ENCODE measurements around the gene ALOX5AP.

DNA sequence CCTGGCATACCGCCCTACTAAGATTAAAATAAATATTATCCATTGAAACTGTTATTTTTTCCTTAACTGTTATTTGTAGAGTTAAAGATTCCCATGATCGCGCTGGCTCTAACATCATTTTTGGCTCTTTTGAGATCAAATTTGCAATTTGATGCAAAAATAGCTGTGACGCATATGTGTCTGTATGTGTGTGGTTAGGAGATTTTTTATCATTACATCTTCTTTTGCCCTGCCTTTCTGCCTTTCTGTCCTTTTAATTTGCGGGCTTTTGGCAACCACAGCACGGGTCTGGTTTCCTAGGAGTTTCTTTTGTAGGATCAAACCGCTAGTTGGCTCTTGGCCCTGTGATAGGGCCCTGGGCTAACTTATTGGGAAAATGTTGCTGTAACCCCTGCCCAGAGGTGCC lies 37.3 kb upstream of the ALOX5AP start:
- TF ChIP-seq POLR2A (IDR thresholded peaks at IDR 0.05; ENCODE audit: low read length) (no peak), GATA1 (IDR thresholded peaks at IDR 0.05; ENCODE audit: low read depth, low read length) (no peak)
